ENCODE data around the gene CPLX1. TPM values are rescaled to one million over a fixed set of nuclear protein-coding genes. Genes with fewer than 3 reads are reported as not detected.
"Not testable (repeated sequence)": the region's sequence is repeated elsewhere in the genome, so short reads cannot be mapped to it uniquely, and the experiment has no call there.

CPLX1 gene
- total RNA-seq, 1 experiment from 2014 or later = 3.9 TPM

- BruUV-seq (replicated peaks) = no TSS peak
- H3K9me2 ChIP-seq (ENCODE audit: insufficient read depth) = no peaks in the 10 kb centered on the region
- H3K36me3 ChIP-seq (ENCODE audit: low read depth) = peaks cover 44% of the 10 kb centered on the region
- CTCF ChIA-PET = no interaction called here
- H3K27ac ChIP-seq = no peak overlapping the region
- TF ChIP-seq EZH2 (IDR thresholded peaks at IDR 0.05; ENCODE audit: low read depth) = no peak
- no peak for TF ChIP-seq CTCF (conservative IDR thresholded peaks at IDR 0.05)
- H3K9me3 ChIP-seq (ENCODE audit: insufficient read depth, low read depth) = no peaks in the 10 kb centered on the region
- no peaks in the 10 kb centered on the region for H3K27me3 ChIP-seq (ENCODE audit: insufficient read depth, low read depth)
- no peak overlapping the region; the same call in 1 of the 2 replicates for H3K4me2 ChIP-seq
- peaks cover 24% of the 10 kb centered on the region for H3K4me1 ChIP-seq (replicated peaks; ENCODE audit: insufficient read depth)
- H3K4me3 ChIP-seq = peak overlapping the region; percentile 90; the same call in 1 of the 2 replicates
- no peak for DNase-seq
- intact Hi-C loops (cut with micrococcal nuclease; ENCODE audit: unreplicated experiment) = no loop called here
- peaks cover 70% of the 10 kb centered on the region for H3K79me2 ChIP-seq (ENCODE audit: low read depth)
- POLR2A ChIA-PET (ENCODE audit: unreplicated experiment) = interaction anchor here (0.6 kb wide), 1 partner anchor 166 kb away, joined by 5 read pairs; no protein-coding TSS in a partner anchor
- no peak overlapping the region for H2AFZ ChIP-seq
- H4K20me1 ChIP-seq (ENCODE audit: insufficient read depth) = peaks cover 60% of the 10 kb centered on the region
- H3F3A ChIP-seq (ENCODE audit: insufficient read depth, low read depth) = peaks cover 60% of the 10 kb centered on the region; the same call in 1 of the 2 replicates
These were observed 46.4 kb downstream of the CPLX1 start for GRCh38 chr4:779555-779954.

GRCh38 chr4:777520-778262, 48.2 kb downstream of the CPLX1 start:
- Histone ChIP-seq H3F3A (ENCODE audit: insufficient read depth, low read depth) (peaks cover 56% of the 10 kb centered on the region; the same call in 1 of the 2 replicates), H2AFZ (no peak overlapping the region), H3K27me3 (ENCODE audit: insufficient read depth, low read depth) (no peaks in the 10 kb centered on the region), H3K79me2 (ENCODE audit: low read depth) (peaks cover 85% of the 10 kb centered on the region), H3K9me2 (ENCODE audit: insufficient read depth) (no peaks in the 10 kb centered on the region), H3K36me3 (ENCODE audit: low read depth) (peaks cover 49% of the 10 kb centered on the region), H3K27ac (no peak overlapping the region), H3K4me2 (no peak overlapping the region), H3K9me3 (ENCODE audit: insufficient read depth, low read depth) (no peaks in the 10 kb centered on the region), H3K4me1 (replicated peaks; ENCODE audit: insufficient read depth) (peaks cover 13% of the 10 kb centered on the region), H4K20me1 (ENCODE audit: insufficient read depth) (peaks cover 79% of the 10 kb centered on the region), H3K4me3 (no peak overlapping the region)
- no peak for TF ChIP-seq EZH2 (IDR thresholded peaks at IDR 0.05; ENCODE audit: low read depth)
- intact Hi-C loops (cut with micrococcal nuclease; ENCODE audit: unreplicated experiment) = no loop called here
- DNase-seq = no peak
- ChIA-PET CTCF (no interaction called here), POLR2A (ENCODE audit: unreplicated experiment) (no interaction called here)
- BruUV-seq (replicated peaks) = no TSS peak

- intact Hi-C loops (cut with micrococcal nuclease; ENCODE audit: unreplicated experiment) = no loop called here
- Histone ChIP-seq H3K4me1 (replicated peaks; ENCODE audit: insufficient read depth) (peaks cover 8% of the 10 kb centered on the region), H3K27ac (no peak overlapping the region), H3F3A (ENCODE audit: insufficient read depth, low read depth) (peaks cover 50% of the 10 kb centered on the region; the same call in 1 of the 2 replicates), H4K20me1 (ENCODE audit: insufficient read depth) (peaks cover 84% of the 10 kb centered on the region), H3K27me3 (ENCODE audit: insufficient read depth, low read depth) (no peaks in the 10 kb centered on the region), H3K9me2 (ENCODE audit: insufficient read depth) (no peaks in the 10 kb centered on the region), H3K79me2 (ENCODE audit: low read depth) (peaks cover 87% of the 10 kb centered on the region), H3K4me2 (no peak overlapping the region), H3K4me3 (no peak overlapping the region), H3K36me3 (ENCODE audit: low read depth) (peaks cover 49% of the 10 kb centered on the region), H3K9me3 (ENCODE audit: insufficient read depth, low read depth) (no peaks in the 10 kb centered on the region), H2AFZ (no peak overlapping the region)
- ChIA-PET CTCF (no interaction called here), POLR2A (ENCODE audit: unreplicated experiment) (no interaction called here)
- no TSS peak for BruUV-seq (replicated peaks)
- no peak for TF ChIP-seq EZH2 (IDR thresholded peaks at IDR 0.05; ENCODE audit: low read depth)
- TF ChIP-seq CTCF (conservative IDR thresholded peaks at IDR 0.05) = no peak
- DNase-seq = no peak
These were observed 49.0 kb downstream of the CPLX1 start for GRCh38 chr4:776743-777441.

- CTCF ChIA-PET; H3K27me3 ChIP-seq (ENCODE audit: insufficient read depth, low read depth); H3K9me3 ChIP-seq (ENCODE audit: insufficient read depth, low read depth); H2AFZ ChIP-seq; DNase-seq; H3K4me2 ChIP-seq; H3K9me2 ChIP-seq (ENCODE audit: insufficient read depth); POLR2A ChIA-PET (ENCODE audit: unreplicated experiment); BruUV-seq (replicated peaks); H3K27ac ChIP-seq; intact Hi-C loops (cut with micrococcal nuclease; ENCODE audit: unreplicated experiment); H3K4me1 ChIP-seq (replicated peaks; ENCODE audit: insufficient read depth); H3K4me3 ChIP-seq: not testable (repeated sequence)
- Histone ChIP-seq H3F3A (ENCODE audit: insufficient read depth, low read depth) (peaks cover 53% of the 10 kb centered on the region; the same call in 1 of the 2 replicates), H3K79me2 (ENCODE audit: low read depth) (peaks cover 81% of the 10 kb centered on the region), H4K20me1 (ENCODE audit: insufficient read depth) (peaks cover 95% of the 10 kb centered on the region), H3K36me3 (ENCODE audit: low read depth) (peaks cover 50% of the 10 kb centered on the region)
These were observed 50.4 kb downstream of the CPLX1 start for GRCh38 chr4:775485-775884.

- CTCF ChIA-PET; intact Hi-C loops (cut with micrococcal nuclease; ENCODE audit: unreplicated experiment); POLR2A ChIA-PET (ENCODE audit: unreplicated experiment); H3K27me3 ChIP-seq (ENCODE audit: insufficient read depth, low read depth); H3K27ac ChIP-seq; H3K9me3 ChIP-seq (ENCODE audit: insufficient read depth, low read depth); H3K4me2 ChIP-seq; DNase-seq; H3K9me2 ChIP-seq (ENCODE audit: insufficient read depth); H2AFZ ChIP-seq; H3K4me1 ChIP-seq (replicated peaks; ENCODE audit: insufficient read depth); H3K4me3 ChIP-seq; BruUV-seq (replicated peaks): not testable (repeated sequence)
- Histone ChIP-seq H3K36me3 (ENCODE audit: low read depth) (peaks cover 46% of the 10 kb centered on the region), H3K79me2 (ENCODE audit: low read depth) (peaks cover 72% of the 10 kb centered on the region), H3F3A (ENCODE audit: insufficient read depth, low read depth) (peaks cover 55% of the 10 kb centered on the region; the same call in 1 of the 2 replicates), H4K20me1 (ENCODE audit: insufficient read depth) (peaks cover 95% of the 10 kb centered on the region)
These were observed 51.4 kb downstream of the CPLX1 start for GRCh38 chr4:774419-775092.

All from PC-9 (cell line).